SK-N-MC (cell line): ENCODE measurements around the gene IQSEC1.

ENCODE experiments used
- EZH2 ChIP-seq: fragments of 200-600 bp; sonication (generic); IDR thresholded peaks from one replicate; pipeline ENCODE4 v1.6.1; 2017; ENCODE audit warnings: antibody characterized with exemption
- POLR2AphosphoS5 ChIP-seq: IDR thresholded peaks from 2 replicates; pipeline ENCODE4 v1.6.1; 2012; ENCODE audit warnings: mild to moderate bottlenecking, low read depth, low read length, borderline replicate concordance

GRCh38 chr3:12966847-12967605, 106.2 kb downstream of the IQSEC1 start:
- TF ChIP-seq EZH2 (no peak), POLR2AphosphoS5 (no peak)
